NCI-H2196 (cell line): Measurements from ENCODE around the gene PARP6.
A peak's percentile ranks its signal among the peaks of the same experiment; 100 is the strongest.

Source experiments
- DNase-seq: peaks from one replicate; lab custom pipeline; 2025; ENCODE audit not compliant: unreplicated experiment; lab: John Stamatoyannopoulos, UW

PARP6 gene

DNA sequence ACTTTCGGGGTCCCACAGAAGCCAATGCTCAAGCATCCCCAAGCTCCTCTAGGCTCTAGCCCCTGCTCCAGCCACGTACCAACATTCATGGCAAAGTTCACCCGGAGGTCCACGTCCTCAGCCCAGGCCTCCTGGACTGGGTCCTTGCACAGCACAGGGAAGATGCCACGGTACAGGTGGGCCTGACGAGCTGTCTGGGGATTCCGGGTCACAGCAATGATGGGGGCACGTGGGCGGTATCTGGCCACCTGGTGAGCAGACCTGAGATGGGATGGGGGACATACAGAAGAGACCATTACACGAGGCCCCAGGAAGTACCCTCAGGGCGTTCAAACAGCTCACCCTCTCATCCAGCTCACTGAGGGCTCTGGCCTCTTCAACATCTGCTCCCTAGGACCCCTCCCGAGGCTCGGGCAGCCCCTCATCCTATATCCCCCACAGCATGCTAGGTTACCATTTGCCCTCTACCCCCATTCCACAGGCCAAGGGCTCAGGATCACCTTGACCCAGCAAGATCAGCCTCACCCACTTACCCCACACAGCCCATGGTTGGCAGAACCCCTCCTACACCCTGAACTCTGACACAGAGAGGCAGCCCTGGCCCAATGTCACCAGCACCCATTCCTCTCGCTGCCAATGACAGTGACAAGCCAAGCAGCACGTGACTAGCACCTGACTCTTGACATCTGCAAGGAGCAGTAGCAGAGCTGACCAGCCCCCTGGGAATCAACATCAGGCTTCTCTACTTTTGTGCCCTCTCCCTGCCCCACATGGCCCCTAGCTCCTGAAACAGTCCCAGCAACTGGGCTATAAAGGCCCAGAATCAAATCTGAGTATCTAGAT lies 71.7 kb downstream of the PARP6 start:
- DNase-seq, result no peak

DNA sequence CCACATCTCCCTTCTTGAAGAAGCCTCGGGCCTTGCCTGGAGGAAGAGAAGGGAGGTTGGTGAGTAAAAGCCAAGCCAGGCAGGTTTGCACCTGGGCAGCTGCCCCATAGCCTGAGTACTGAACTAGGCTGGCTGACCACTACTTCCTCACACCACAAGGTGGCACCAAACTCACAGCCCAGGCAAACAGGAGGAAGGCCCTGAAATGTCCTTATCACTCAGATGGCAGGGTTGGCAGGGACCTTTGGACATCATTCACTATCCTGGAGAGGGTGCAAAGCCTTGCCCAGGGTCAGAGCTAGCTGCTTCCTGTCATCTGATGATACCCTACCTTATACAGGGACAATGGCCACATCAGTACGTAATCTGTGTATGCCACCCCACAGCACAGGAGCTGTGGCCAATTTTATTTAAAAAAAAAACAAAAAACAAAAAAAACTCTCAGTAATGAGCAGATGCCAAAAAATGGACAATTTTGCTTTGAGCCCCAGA lies 72.6 kb downstream of the PARP6 start:
- DNase-seq, result peak; percentile 60

DNA sequence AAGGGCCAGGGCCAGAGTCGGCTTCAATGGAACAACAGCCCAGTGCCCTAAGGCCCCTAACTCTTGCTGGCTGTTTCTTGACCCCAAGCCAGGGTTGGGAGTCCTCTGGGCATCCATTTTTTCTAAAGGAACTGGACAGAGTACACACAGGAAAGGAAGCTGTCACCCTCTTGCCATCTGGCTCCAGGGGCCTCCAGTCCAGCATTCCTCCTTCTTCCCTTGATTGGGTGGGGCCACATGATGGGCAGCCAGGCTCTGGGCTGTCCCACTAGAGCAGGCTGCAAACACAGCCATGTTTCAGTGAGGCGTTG lies 73.2 kb downstream of the PARP6 start:
- DNase-seq, result no peak

DNA sequence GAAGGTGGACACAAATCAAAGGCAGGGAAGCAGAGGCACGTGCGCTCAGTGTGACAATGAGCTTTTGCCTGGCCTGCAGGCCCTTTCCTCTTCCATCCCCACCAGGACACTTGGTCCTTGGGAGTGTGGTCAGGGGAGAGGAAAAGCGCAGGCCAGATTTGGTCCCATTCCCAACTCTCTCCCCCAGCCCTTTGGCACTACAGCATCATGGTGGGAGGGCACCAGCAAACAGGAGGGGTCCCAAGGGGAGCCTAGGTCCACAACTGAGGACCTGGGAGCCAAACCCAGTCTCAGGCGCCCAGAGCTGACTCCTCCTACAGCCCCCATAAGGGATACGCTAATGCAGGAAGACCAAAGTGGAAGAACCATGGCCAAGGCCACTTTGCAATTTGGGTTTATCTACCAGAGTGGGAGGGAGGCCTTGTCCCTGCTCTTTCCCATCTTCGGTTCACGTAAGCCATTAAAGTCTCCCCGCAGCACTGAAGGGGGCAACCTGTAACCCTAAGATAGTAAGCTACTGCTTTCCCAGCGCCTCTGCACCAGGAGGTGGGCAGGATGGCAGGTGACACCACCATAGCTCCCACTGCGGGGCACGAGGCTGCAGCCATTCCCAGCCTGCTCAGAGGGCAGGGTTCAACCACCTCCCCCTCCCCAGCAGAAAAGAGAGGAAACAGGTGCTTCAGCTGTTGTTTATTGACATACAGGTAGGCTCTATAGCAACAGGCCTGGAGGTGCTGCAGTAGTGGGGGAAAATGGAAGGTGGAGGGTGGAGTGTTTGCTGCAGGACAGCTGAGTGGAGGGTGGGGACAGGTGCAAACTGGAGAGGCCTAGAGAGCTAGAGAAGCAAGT lies 73.8 kb downstream of the PARP6 start:
- peak; percentile 62 for DNase-seq

DNA sequence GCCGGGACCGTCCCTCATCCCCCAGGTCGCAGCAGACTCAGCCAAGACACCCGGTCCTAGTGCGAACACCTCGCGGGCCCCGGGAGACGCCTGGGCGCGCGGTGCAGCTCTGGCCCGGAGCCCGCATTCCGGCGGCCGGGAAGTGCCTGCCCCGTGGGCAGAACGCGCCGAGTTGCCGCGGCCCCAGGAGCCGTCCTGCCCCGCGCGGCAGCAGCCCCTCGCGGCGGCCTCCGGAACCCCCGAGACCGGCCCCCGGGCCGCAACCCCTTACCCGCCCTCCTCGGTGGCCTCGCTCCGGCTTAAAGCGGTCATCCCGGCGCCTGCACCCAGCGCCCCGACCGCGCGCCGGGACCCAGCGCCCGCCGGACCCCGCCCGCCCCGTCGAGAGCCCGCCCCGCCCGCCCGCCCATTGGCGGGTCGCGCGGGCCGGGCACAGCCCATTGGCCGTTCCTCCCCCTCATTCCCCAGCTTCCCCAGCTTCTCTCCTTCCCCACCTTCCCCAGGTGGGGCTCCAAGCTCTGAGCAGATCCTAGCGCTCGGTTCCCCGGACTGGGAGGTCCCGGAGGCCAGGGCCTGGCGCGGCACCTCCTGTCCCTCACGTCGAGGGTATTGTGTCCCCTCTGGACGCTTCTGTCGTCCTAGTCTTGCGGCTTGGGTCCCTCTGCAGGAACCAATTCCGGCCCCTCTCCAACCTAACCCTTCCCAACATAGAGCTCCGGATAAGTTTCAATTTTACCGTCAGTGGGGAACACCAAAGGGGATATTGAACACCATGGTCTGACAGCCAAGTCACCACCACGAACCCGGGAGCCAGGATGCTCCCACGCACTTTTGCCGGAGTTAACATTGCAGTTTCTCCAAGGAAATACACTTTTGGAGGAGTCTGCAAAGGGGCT lies 74.6 kb downstream of the PARP6 start, which contains the start of gene GRAMD2A:
GRAMD2A (minus strand) TSS at position 328 of the 896 bp plus-strand sequence.
- peak; percentile 39 for DNase-seq

DNA sequence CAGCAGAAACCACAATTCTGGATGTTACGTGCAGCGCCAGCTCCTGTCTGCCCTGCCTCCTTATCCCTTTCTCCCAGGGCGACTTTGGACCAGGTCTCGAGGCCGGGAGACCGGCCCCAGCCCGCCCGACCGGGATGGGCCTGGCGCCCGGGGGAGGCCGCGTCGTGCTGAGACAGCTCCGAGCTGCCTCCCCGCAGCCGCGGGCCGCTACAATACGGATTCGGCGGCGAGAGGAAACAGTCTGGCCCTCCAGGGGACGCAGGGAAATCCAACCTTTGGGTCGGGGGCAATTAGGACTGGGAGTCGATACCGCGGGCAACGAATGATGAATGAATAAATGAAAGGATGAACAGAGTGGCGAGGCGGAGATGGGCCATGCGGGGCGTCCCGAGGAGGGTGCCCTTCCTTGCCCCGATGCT lies 75.3 kb downstream of the PARP6 start:
- DNase-seq, result no peak

DNA sequence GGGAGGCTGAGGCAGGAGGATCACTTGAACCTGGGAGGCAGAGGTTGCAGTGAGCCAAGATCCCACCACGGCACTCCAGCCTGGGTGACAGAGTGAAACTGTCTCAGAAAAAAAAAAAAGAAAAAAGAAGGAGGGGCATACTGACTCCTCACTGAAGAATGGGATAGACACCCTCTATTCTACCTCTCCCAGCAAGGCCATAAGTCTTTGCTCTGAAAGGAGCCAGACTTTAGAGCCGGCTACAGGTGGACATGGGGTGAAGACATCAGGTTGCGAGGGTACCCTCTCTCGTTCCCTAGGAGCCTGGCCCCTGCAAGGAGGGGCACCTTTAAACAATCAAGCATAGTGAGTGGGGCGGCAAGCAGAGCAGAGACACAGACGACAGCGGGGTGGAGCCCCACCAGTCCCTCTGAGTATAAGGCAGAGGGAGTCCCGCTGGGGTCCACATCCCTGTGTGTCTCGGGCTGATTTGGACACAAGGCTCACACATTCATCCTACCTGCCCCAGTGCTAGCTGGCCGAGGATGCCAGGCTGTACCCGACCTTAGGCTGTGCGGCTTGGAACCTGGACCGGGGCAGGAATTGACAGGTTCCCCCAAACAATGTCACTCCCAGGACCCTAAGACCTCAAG lies 75.8 kb downstream of the PARP6 start:
- no peak for DNase-seq

DNA sequence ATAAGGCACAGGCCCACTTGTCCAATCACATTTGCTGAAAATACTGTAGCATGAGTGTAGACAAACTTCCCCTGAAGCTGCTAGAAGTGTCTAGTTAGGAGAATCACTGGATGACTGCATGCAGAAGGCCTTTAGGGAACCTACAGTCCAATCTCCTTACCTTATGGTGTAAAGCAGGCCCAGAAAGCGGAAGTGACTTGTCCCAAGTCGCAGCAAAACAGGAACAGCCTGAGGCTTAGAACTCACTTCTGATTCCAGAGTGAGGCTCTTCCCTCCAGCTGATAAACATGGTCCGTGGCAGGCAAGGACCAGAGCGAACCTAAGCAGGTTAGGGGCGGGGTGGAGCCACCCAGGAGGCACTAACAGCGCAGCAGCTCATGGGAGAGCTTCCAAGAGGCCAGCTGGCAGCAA lies 77.2 kb downstream of the PARP6 start:
- no peak for DNase-seq

DNA sequence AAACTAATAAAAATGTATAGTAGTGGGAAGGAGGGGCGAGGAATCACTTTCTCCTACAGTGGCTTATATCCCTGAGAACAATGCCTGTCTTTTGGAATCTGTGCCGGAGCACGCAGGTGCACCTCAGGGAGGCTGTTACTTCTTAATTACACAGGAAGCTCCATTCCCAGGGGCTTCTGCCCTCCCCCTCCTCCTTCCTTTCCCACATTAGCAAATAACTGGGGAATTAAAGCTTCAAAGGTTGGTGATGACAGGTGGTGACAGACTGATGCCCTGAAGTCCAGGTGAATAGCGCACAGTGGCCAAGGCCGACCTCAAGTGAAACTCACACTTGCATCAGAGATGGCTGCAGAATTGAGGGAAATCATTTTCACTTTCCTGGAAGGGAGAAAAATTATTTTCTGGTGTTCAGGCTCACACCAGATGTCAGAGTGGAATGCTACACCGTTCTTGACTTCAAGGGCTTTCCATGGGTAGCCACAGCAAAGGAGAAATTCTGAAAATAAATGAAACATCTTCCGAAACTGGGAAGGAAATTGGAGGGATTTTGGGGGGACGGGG lies 78.4 kb downstream of the PARP6 start:
- no peak for DNase-seq

DNA sequence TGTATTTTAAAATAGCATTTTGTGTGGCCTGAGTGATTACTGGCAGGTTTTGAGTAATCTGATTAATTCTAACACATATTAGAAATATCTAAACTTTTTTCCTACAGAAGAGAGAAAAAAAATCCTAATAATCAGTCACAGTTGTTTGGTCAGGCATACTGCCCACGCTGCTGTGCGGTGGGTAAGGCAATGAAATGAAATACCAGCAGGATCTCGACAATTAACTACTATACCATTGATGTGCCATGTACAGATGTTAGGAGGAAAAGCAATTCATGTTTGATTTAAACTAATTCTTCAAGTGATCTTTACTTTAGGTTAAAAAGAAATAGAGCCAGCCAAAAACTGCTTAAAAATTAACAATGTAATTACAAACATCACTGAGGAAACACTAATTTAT lies 79.9 kb downstream of the PARP6 start:
- DNase-seq, result no peak
